GM23338 (cell line): ENCODE results near the gene MMP1. TPM values are rescaled to one million over a fixed set of nuclear protein-coding genes. Genes with fewer than 3 reads are reported as not detected.

ENCODE experiments used
- ATAC-seq: fragments of 200-7000 bp; cut with Tn5 transposase; 3 replicates; pipeline ENCODE4 v1.9.1; 2020
- DNase-seq: peaks from one replicate; pipeline ENCODE4 v3.0.0-alpha.2; 2015; ENCODE audit warnings: low spot score
- H2AFZ ChIP-seq: fragments of 200-600 bp; sonication (generic); 2 replicates; pipeline ENCODE4 v1.8.0; 2016; ENCODE audit warnings: antibody characterized with exemption, mild to moderate bottlenecking, moderate library complexity
- H3F3A ChIP-seq: fragments of 200-600 bp; sonication (generic); replicated peaks from 2 replicates; pipeline ENCODE4 v1.8.0; 2017; ENCODE audit warnings: antibody characterized with exemption, mixed run types, low read depth
- H3K27ac ChIP-seq: fragments of 200-600 bp; sonication (generic); 2 replicates; pipeline ENCODE4 v1.6.1; 2016; ENCODE audit warnings: low read depth
- H3K27me3 ChIP-seq: fragments of 200-600 bp; sonication (generic); 2 replicates; pipeline ENCODE4 v1.8.0; 2016; ENCODE audit warnings: mild to moderate bottlenecking, mixed run types, moderate library complexity; ENCODE audit not compliant: insufficient read depth
- H3K36me3 ChIP-seq: fragments of 200-600 bp; sonication (generic); 2 replicates; pipeline ENCODE4 v1.8.0; 2016; ENCODE audit warnings: mild to moderate bottlenecking; ENCODE audit not compliant: insufficient read depth
- H3K4me1 ChIP-seq: fragments of 200-600 bp; sonication (generic); 2 replicates; pipeline ENCODE4 v1.8.0; 2016; ENCODE audit warnings: mild to moderate bottlenecking, moderate library complexity; ENCODE audit not compliant: insufficient read depth
- H3K4me2 ChIP-seq: fragments of 200-600 bp; sonication (generic); 2 replicates; pipeline ENCODE4 v1.7.1; 2017; ENCODE audit warnings: mixed run types
- H3K4me3 ChIP-seq: fragments of 200-600 bp; sonication (generic); 2 replicates; pipeline ENCODE4 v1.6.1; 2016; ENCODE audit warnings: mixed run types
- H3K79me2 ChIP-seq: fragments of 200-600 bp; sonication (generic); replicated peaks from 2 replicates; pipeline ENCODE4 v1.8.0; 2017; ENCODE audit warnings: mild to moderate bottlenecking; ENCODE audit not compliant: insufficient read depth
- H3K9me2 ChIP-seq: fragments of 200-600 bp; sonication (generic); 2 replicates; pipeline ENCODE4 v1.8.0; 2017; ENCODE audit not compliant: insufficient read depth
- H4K20me1 ChIP-seq: fragments of 200-600 bp; sonication (generic); replicated peaks from 2 replicates; pipeline ENCODE4 v1.8.0; 2017; ENCODE audit warnings: mild to moderate bottlenecking; ENCODE audit not compliant: insufficient read depth
- H3K27ac Mint-ChIP-seq: 2 replicates; pipeline ENCODE4 v1.8.0; 2020; ENCODE audit warnings: inconsistent platforms, mild to moderate bottlenecking, moderate library complexity, mixed read lengths
- H3K27me3 Mint-ChIP-seq: 3 replicates; pipeline ENCODE4 v1.8.0; 2022; ENCODE audit warnings: low read depth, mild to moderate bottlenecking, moderate library complexity, mixed read lengths, inconsistent platforms; ENCODE audit not compliant: insufficient read depth, poor library complexity
- H3K36me3 Mint-ChIP-seq: 3 replicates; pipeline ENCODE4 v1.8.0; 2021; ENCODE audit warnings: low read depth, mild to moderate bottlenecking, inconsistent platforms, moderate library complexity, mixed read lengths
- H3K4me1 Mint-ChIP-seq: 3 replicates; pipeline ENCODE4 v1.8.0; 2020; ENCODE audit warnings: mild to moderate bottlenecking, inconsistent platforms, mixed read lengths
- H3K4me3 Mint-ChIP-seq: 3 replicates; pipeline ENCODE4 v1.8.0; 2021; ENCODE audit warnings: moderate library complexity, mild to moderate bottlenecking, inconsistent platforms, mixed read lengths
- H3K9me3 Mint-ChIP-seq: 3 replicates; pipeline ENCODE4 v1.8.0; 2020; ENCODE audit warnings: moderate library complexity, mild to moderate bottlenecking, inconsistent platforms, mixed read lengths
- CREB1 ChIP-seq: fragments of 250-450 bp; sonication (Bioruptor Pico); IDR thresholded peaks from 2 replicates; pipeline ENCODE4 v1.5.0; 2020; ENCODE audit warnings: low read depth, mild to moderate bottlenecking, moderate library complexity
- CTCF ChIP-seq, 2 experiments: fragments of 200-600 bp in 1 of 2; sonication (generic) in 1 of 2; conservative IDR thresholded peaks; 2 replicates each; pipeline versions ENCODE4 v1.5.1 to v1.6.1; 2016 to 2017; ENCODE audit warnings: antibody characterized with exemption in 2 of 2, low read depth in 2 of 2, mild to moderate bottlenecking in 2 of 2, moderate library complexity in 1 of 2
- JUNB ChIP-seq: IDR thresholded peaks from one replicate; pipeline ENCODE4 v1.6.1; 2016; ENCODE audit warnings: antibody characterized with exemption; ENCODE audit not compliant: unreplicated experiment
- NANOG ChIP-seq: IDR thresholded peaks from 2 replicates; pipeline ENCODE4 v1.6.1; 2016; ENCODE audit warnings: antibody characterized with exemption, borderline replicate concordance
- POLR2AphosphoS5 ChIP-seq: IDR thresholded peaks from 2 replicates; pipeline ENCODE4 v1.6.1; 2016; ENCODE audit warnings: antibody characterized with exemption, low read depth
- REST ChIP-seq: IDR thresholded peaks from one replicate; pipeline ENCODE4 v1.6.1; 2018; ENCODE audit warnings: antibody characterized with exemption; ENCODE audit not compliant: unreplicated experiment
- STAT1 ChIP-seq: IDR thresholded peaks from one replicate; pipeline ENCODE4 v1.6.1; 2016; ENCODE audit warnings: antibody characterized with exemption; ENCODE audit not compliant: unreplicated experiment
- ZNF114 ChIP-seq: fragments of 250-450 bp; sonication (Bioruptor Pico); IDR thresholded peaks from 2 replicates; pipeline ENCODE4 v1.5.0; 2020; ENCODE audit warnings: mild to moderate bottlenecking, moderate library complexity
- ZNF331 ChIP-seq: fragments of 250-450 bp; sonication (Bioruptor Pico); IDR thresholded peaks from 2 replicates; pipeline ENCODE4 v1.5.0; 2020; ENCODE audit warnings: low read depth, mild to moderate bottlenecking, moderate library complexity
- ZNF462 ChIP-seq: fragments of 250-450 bp; sonication (Bioruptor Pico); IDR thresholded peaks from 2 replicates; pipeline ENCODE4 v1.5.0; 2020; ENCODE audit warnings: mild to moderate bottlenecking, moderate library complexity
- polyA plus RNA-seq: library from polyadenylated mRNA; unstranded; fragments of >200 nt; fragmentation: Nextera tagmentation; extraction: Ambion mirVana; gene quantifications from 2 replicates; pipeline ENCODE4 v1.2.1, GENCODE V29; 2016
- total RNA-seq: library from RNA; depleted of rRNA; stranded (reverse); fragments of >200 nt; shearing (Covaris generic); gene quantifications from 2 replicates; pipeline ENCODE4 v1.2.3, GENCODE V29; 2014
- TF ChIP-seq, protein P1 (sequence below): IDR thresholded peaks from 2 replicates; pipeline ENCODE4 v1.6.1; 2016; ENCODE audit warnings: antibody characterized with exemption

The MMP1 gene
- total and polyA plus RNA-seq, 2 experiments from 2014 or later = not detected

DNA sequence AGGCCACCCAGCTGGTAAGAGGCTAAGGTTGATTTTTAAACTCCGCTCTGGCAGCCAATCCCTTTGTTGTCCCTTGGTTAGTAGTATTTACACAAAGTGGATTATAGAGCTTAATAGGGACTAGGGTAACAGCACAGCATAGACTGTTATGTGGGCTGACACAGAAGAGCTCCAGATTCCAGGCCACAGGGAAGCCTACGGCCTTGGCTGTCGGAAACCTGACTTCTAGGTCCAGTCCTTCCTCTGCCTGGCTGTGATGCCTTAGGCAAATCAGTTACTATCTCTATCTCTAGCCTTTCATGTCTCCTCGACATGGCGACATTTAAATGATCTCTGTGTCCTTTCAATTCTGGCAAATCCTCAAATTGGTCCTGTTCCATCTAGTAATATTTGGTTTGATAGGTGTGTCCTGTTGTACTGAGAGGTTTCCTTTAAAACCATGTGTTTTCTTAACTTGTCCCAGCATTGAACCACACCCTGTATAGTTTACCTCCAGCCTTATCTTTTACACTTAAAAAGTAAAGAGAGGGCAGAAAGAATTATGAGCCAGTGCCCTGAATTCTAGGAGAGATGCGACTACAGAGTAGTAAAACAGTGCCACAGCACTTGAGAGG, 4.2 kb downstream of the MMP1 start (continued):
- TF ChIP-seq CTCF (conservative IDR thresholded peaks at IDR 0.05; ENCODE audit: low read depth in 2 of 2) = no peak
- no peak for TF ChIP-seq ZNF114 (CRISPR knock-in tag)
- no peak for TF ChIP-seq POLR2AphosphoS5

DNA sequence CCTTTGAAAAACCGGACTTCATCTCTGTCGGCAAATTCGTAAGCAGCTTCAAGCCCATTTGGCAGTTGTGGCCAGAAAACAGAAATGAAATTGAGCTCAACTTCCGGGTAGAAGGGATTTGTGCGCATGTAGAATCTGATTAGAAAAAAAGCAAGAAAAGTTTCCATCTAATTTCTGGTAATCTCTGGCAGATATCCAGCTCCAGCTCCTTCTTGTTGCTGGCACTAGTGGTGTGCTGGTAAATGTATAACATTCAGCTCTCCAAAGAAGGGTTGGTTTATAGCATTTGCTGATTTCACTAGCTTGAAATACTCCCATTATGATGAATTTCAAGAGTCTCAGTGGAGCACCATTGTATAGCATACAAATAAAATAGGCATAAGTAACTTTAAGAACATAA, 5.4 kb downstream of the MMP1 start:
- no peaks in the 10 kb centered on the region for H3K4me1 ChIP-seq
- H3K27ac Mint-ChIP-seq = no peak overlapping the region
- no peak overlapping the region for H3K4me2 ChIP-seq
- no peaks in the 10 kb centered on the region for H3K36me3 ChIP-seq
- no peaks in the 10 kb centered on the region for H3K27me3 ChIP-seq
- H3K4me1 Mint-ChIP-seq = peaks cover 2% of the 10 kb centered on the region; the same call in 1 of the 3 replicates
- DNase-seq (no peak), ATAC-seq (no peak)
- H3F3A ChIP-seq = no peaks in the 10 kb centered on the region
- no peaks in the 10 kb centered on the region for H3K79me2 ChIP-seq
- no peak overlapping the region for H3K27ac ChIP-seq
- H3K36me3 Mint-ChIP-seq = no peaks in the 10 kb centered on the region
- H4K20me1 ChIP-seq = no peaks in the 10 kb centered on the region
- H3K9me2 ChIP-seq = no peaks in the 10 kb centered on the region
- H3K27me3 Mint-ChIP-seq = no peaks in the 10 kb centered on the region
- no peak overlapping the region for H3K4me3 Mint-ChIP-seq
- no peak overlapping the region for H2AFZ ChIP-seq
- no peak for TF ChIP-seq ZNF114 (CRISPR knock-in tag)
- TF ChIP-seq, protein P1, sequence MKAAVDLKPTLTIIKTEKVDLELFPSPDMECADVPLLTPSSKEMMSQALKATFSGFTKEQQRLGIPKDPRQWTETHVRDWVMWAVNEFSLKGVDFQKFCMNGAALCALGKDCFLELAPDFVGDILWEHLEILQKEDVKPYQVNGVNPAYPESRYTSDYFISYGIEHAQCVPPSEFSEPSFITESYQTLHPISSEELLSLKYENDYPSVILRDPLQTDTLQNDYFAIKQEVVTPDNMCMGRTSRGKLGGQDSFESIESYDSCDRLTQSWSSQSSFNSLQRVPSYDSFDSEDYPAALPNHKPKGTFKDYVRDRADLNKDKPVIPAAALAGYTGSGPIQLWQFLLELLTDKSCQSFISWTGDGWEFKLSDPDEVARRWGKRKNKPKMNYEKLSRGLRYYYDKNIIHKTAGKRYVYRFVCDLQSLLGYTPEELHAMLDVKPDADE = no peak
- no peak for TF ChIP-seq ZNF462 (CRISPR knock-in tag)
- no peak for TF ChIP-seq STAT1
- TF ChIP-seq REST = no peak
- no peak for TF ChIP-seq NANOG
- no peak for TF ChIP-seq ZNF331
- no peak for TF ChIP-seq CREB1 (CRISPR knock-in tag)
- TF ChIP-seq JUNB = no peak
- H3K9me3 Mint-ChIP-seq = no peaks in the 10 kb centered on the region
- no peak overlapping the region for H3K4me3 ChIP-seq
